Natural killer cell (primary cell): ENCODE measurements around the gene MPPE1. TPM values are rescaled to one million over a fixed set of nuclear protein-coding genes. Genes with fewer than 3 reads are reported as not detected.

ENCODE experiments used
- ATAC-seq, 3 donors: fragments of 150-1000 bp in 2 of 3; fragments of 200-7000 bp in 1 of 3; cut with Tn5 transposase; 1 replicate in 1 of 3; 2 replicates in 2 of 3; pipeline ENCODE4 v1.10.0; 2021; ENCODE audit warnings: mild to moderate bottlenecking in 2 of 3, moderate library complexity in 2 of 3
- DNase-seq, 2 donors: peaks; one replicate each; pipeline versions ENCODE4 v3.0.0 to v3.0.0-alpha.2; 2013 to 2021; ENCODE audit warnings: mixed read lengths in 1 of 2
- H3K27ac ChIP-seq: one replicate; pipeline ENCODE4 v1.5.1; 2013; ENCODE audit warnings: mild to moderate bottlenecking, low read length
- H3K27me3 ChIP-seq: one replicate; pipeline ENCODE4 v1.6.1; 2013; ENCODE audit warnings: low read length; ENCODE audit not compliant: control insufficient read depth, insufficient read depth
- H3K36me3 ChIP-seq: one replicate; pipeline ENCODE4 v1.6.1; 2013; ENCODE audit warnings: low read length; ENCODE audit not compliant: control insufficient read depth, insufficient read depth
- H3K4me1 ChIP-seq: one replicate; pipeline ENCODE4 v1.6.1; 2013; ENCODE audit warnings: low read length; ENCODE audit not compliant: control insufficient read depth, insufficient read depth
- H3K4me3 ChIP-seq: one replicate; pipeline ENCODE4 v1.5.1; 2013; ENCODE audit warnings: low read length
- H3K9me3 ChIP-seq: one replicate; pipeline ENCODE4 v1.6.1; 2013; ENCODE audit warnings: low read length; ENCODE audit not compliant: control insufficient read depth, insufficient read depth
- H3K27ac Mint-ChIP-seq, 2 donors: one replicate each; pipeline ENCODE4 v1.8.0; 2022; ENCODE audit warnings: mild to moderate bottlenecking in 2 of 2, mixed read lengths in 2 of 2, moderate library complexity in 1 of 2
- H3K27me3 Mint-ChIP-seq, 2 donors: one replicate each; pipeline ENCODE4 v1.8.0; 2022; ENCODE audit warnings: low read depth in 2 of 2, mixed read lengths in 2 of 2
- H3K36me3 Mint-ChIP-seq: one replicate; pipeline ENCODE4 v1.8.0; 2022; ENCODE audit warnings: mixed read lengths
- H3K4me1 Mint-ChIP-seq, 2 donors: one replicate each; pipeline ENCODE4 v1.8.0; 2022; ENCODE audit warnings: mixed read lengths in 2 of 2
- H3K4me3 Mint-ChIP-seq: one replicate; pipeline ENCODE4 v1.8.0; 2022; ENCODE audit warnings: mild to moderate bottlenecking, moderate library complexity, mixed read lengths
- H3K9me3 Mint-ChIP-seq, 2 donors: one replicate each; pipeline ENCODE4 v1.8.0; 2022; ENCODE audit warnings: mixed read lengths in 2 of 2
- CTCF ChIP-seq: fragments of 200-600 bp; IDR thresholded peaks from one replicate; pipeline ENCODE4 v1.8.0; 2022; ENCODE audit warnings: antibody characterized with exemption
- WGBS: methylation state at CpG from one replicate; pipeline ENCODE4 v1.1.7; 2013; ENCODE audit warnings: missing lambda C conversion rate; ENCODE audit not compliant: insufficient coverage; 5-methylcytosine and 5-hydroxymethylcytosine counted together
- intact Hi-C: fragments of 100-400 bp; cut with micrococcal nuclease; formaldehyde crosslinking; loops from one replicate; pipeline ENCODE4 v1.14.2; 2022
- total RNA-seq, 4 donors: library from RNA; stranded (reverse); fragments of 120-200 nt in 1 of 4; gene quantifications; one replicate each; pipeline versions ENCODE4 v1.2.3 to v1.2.4, GENCODE V29; 2013 to 2022

Gene MPPE1
- total RNA-seq, 3 donors from 2014 or later (not counting 1 experiment from before 2014, with no cell fraction given) = 98.3 to 110 (median 105) TPM

GRCh38 chr18:11864471-11864870 is 43.6 kb downstream of the MPPE1 start:
- Histone ChIP-seq H3K4me1 (no peaks in the 10 kb centered on the region), H3K27me3 (no peaks in the 10 kb centered on the region), H3K4me3 (no peak overlapping the region), H3K36me3 (no peaks in the 10 kb centered on the region), H3K9me3 (no peaks in the 10 kb centered on the region), H3K27ac (no peak overlapping the region)
- intact Hi-C loops = no loop called here
- WGBS = 88% methylated on average over 2 of the region's 2 CpGs
- Mint-ChIP-seq H3K4me3 (no peak overlapping the region), H3K27me3 (no peaks in the 10 kb centered on the region), H3K4me1 (no peaks in the 10 kb centered on the region), H3K27ac (no peak overlapping the region), H3K36me3 (no peaks in the 10 kb centered on the region), H3K9me3 (no peaks in the 10 kb centered on the region)
- ATAC-seq (no peak), DNase-seq (no peak)
- TF ChIP-seq CTCF = no peak

GRCh38 chr18:11862468-11863137 is 45.5 kb downstream of the MPPE1 start:
- Histone ChIP-seq H3K4me1 (no peaks in the 10 kb centered on the region), H3K9me3 (no peaks in the 10 kb centered on the region), H3K4me3 (no peak overlapping the region), H3K27me3 (no peaks in the 10 kb centered on the region), H3K27ac (no peak overlapping the region), H3K36me3 (no peaks in the 10 kb centered on the region)
- no peak for TF ChIP-seq CTCF
- WGBS = 83% methylated on average over 6 of the region's 6 CpGs
- peaks cover 0 to 4% of the 10 kb centered on the region in 2 donors for H3K4me1 Mint-ChIP-seq
- DNase-seq = no peak
- ATAC-seq = no peak
- H3K27ac Mint-ChIP-seq = no peak overlapping the region
- intact Hi-C loops = no loop called here
- no peak overlapping the region for H3K4me3 Mint-ChIP-seq
- H3K27me3 Mint-ChIP-seq = no peaks in the 10 kb centered on the region
- H3K36me3 Mint-ChIP-seq = no peaks in the 10 kb centered on the region
- no peaks in the 10 kb centered on the region for H3K9me3 Mint-ChIP-seq

- Mint-ChIP-seq H3K4me1 (peaks cover 4 to 7% of the 10 kb centered on the region in 2 donors), H3K9me3 (no peaks in the 10 kb centered on the region), H3K36me3 (no peaks in the 10 kb centered on the region), H3K27me3 (no peaks in the 10 kb centered on the region), H3K4me3 (no peak overlapping the region), H3K27ac (peak overlapping the region in 1 of 2 donors; percentile 5)
- no peak for ATAC-seq
- intact Hi-C loops = no loop called here
- no peak for DNase-seq
- H3K4me3 ChIP-seq = no peak overlapping the region
- no peaks in the 10 kb centered on the region for H3K27me3 ChIP-seq
- WGBS = 91% methylated on average over 19 of the region's 20 CpGs
- H3K9me3 ChIP-seq = no peaks in the 10 kb centered on the region
- TF ChIP-seq CTCF = no peak
- no peak overlapping the region for H3K27ac ChIP-seq
- H3K36me3 ChIP-seq = no peaks in the 10 kb centered on the region
- H3K4me1 ChIP-seq = no peaks in the 10 kb centered on the region
Measured at GRCh38 chr18:11861583-11862288, 46.4 kb downstream of the MPPE1 start.
